SU-DHL-6 (cell line): ENCODE data around the gene CSNK2A3.

ENCODE experiments used
- CTCF ChIP-seq: fragments of 200-600 bp; sonication (generic); IDR thresholded peaks from one replicate; pipeline ENCODE4 v1.5.1; 2017; ENCODE audit warnings: antibody characterized with exemption, mild to moderate bottlenecking, low read length, moderate library complexity; ENCODE audit not compliant: insufficient read depth, poor library complexity, severe bottlenecking
- EZH2phosphoT487 ChIP-seq: fragments of 200-600 bp; sonication (generic), shearing (Covaris generic); conservative IDR thresholded peaks from 2 replicates; pipeline ENCODE4 v1.6.1; 2018; ENCODE audit warnings: mild to moderate bottlenecking, antibody characterized with exemption, low read length, moderate library complexity, mixed read lengths

- no peak for TF ChIP-seq CTCF
- no peak for TF ChIP-seq EZH2phosphoT487
Observed at GRCh38 chr11:11324090-11324489, 29.0 kb downstream of the CSNK2A3 start.
